A549 (cell line): ENCODE data around the gene SETD9. TPM values are rescaled to one million over a fixed set of nuclear protein-coding genes. Genes with fewer than 3 reads are reported as not detected.
A peak's percentile ranks its signal among the peaks of the same experiment; 100 is the strongest.

ENCODE experiments used
- ATAC-seq, 2 experiments: fragments of 200-7000 bp in 1 of 2; fragments of >200 bp in 1 of 2; cut with Nextera tagmentation in 1 of 2; cut with Tn5 transposase in 1 of 2; 3 replicates each; pipeline versions ENCODE4 v1.8.0 to v1.9.1; 2018 to 2020; ENCODE audit warnings: mild to moderate bottlenecking in 1 of 2, moderate library complexity in 1 of 2
- CTCF ChIA-PET: fragments of 300-600 bp; sonication (Branson Sonifier 250); formaldehyde crosslinking; extraction: SDS; loops from one replicate; lab custom pipeline; 2021; ENCODE audit warnings: antibody characterized with exemption, inconsistent platforms; lab: Yijun Ruan, JAX
- POLR2A ChIA-PET: fragments of 350-600 bp; formaldehyde crosslinking; extraction: SDS; loops from one replicate; lab custom pipeline; 2021; ENCODE audit warnings: antibody characterized with exemption, inconsistent platforms; lab: Yijun Ruan, JAX
- DNase-seq, 2 experiments: peaks; one replicate each; pipeline versions ENCODE4 v3.0.0 to v3.0.0-alpha.2; 2011 to 2016; ENCODE audit warnings: low read depth in 1 of 2, low spot score in 1 of 2
- FAIRE-seq: peaks from 2 replicates; lab custom pipeline; 2011; peaks lifted over from hg19 to GRCh38; lab: Jason Lieb, UNC
- H3K27ac ChIP-seq, 2 experiments: fragments of >200 bp; sonication (Bioruptor Twin); formaldehyde crosslinking; 3 replicates each; pipeline ENCODE4 v1.5.1; 2016 to 2017
- H3K4me1 ChIP-seq: fragments of >200 bp; sonication (Bioruptor Twin); formaldehyde crosslinking; 3 replicates; pipeline ENCODE4 v1.6.1; 2016
- H3K4me2 ChIP-seq: fragments of >200 bp; sonication (Bioruptor Twin); formaldehyde crosslinking; 3 replicates; pipeline ENCODE4 v1.6.1; 2016
- H3K4me3 ChIP-seq: fragments of >200 bp; sonication (Bioruptor Twin); formaldehyde crosslinking; 3 replicates; pipeline ENCODE4 v1.5.1; 2016
- H3K9me3 ChIP-seq: fragments of >200 bp; sonication (Bioruptor Twin); formaldehyde crosslinking; 3 replicates; pipeline ENCODE4 v1.6.1; 2016
- CBX8 ChIP-seq: fragments of 200-600 bp; sonication (generic); IDR thresholded peaks from 2 replicates; pipeline ENCODE4 v1.6.1; 2016
- EP300 ChIP-seq, 2 experiments: fragments of >200 bp; sonication (Bioruptor Twin); formaldehyde crosslinking; IDR thresholded peaks; 2 replicates in 1 of 2; 3 replicates in 1 of 2; pipeline ENCODE4 v1.6.1; 2016 to 2017
- HOXA7 ChIP-seq: fragments of 250-450 bp; sonication (Bioruptor Pico); IDR thresholded peaks from 2 replicates; pipeline ENCODE4 v1.5.0; 2020; ENCODE audit warnings: mild to moderate bottlenecking, moderate library complexity
- MAFK ChIP-seq: fragments of 450-650 bp; IDR thresholded peaks from 2 replicates; pipeline ENCODE4 v1.6.1; 2014; ENCODE audit not compliant: partially characterized antibody
- MAZ ChIP-seq: fragments of 150-350 bp; IDR thresholded peaks from 2 replicates; pipeline ENCODE4 v1.6.1; 2014; ENCODE audit warnings: antibody characterized with exemption, low read depth, low read length, borderline replicate concordance
- MYC ChIP-seq: IDR thresholded peaks from 2 replicates; pipeline ENCODE4 v1.6.1; 2012; ENCODE audit warnings: mild to moderate bottlenecking, inconsistent platforms, low read length, improper control_type of control experiment, borderline replicate concordance
- PHF8 ChIP-seq: fragments of 200-600 bp; sonication (generic); IDR thresholded peaks from 2 replicates; pipeline ENCODE4 v1.6.1; 2016; ENCODE audit warnings: low read depth, mild to moderate bottlenecking, antibody characterized with exemption, moderate library complexity, borderline replicate concordance
- POLR2A ChIP-seq: IDR thresholded peaks from 2 replicates; pipeline ENCODE4 v1.6.1; 2012; ENCODE audit warnings: mild to moderate bottlenecking, low read length
- SMC3 ChIP-seq: fragments of >200 bp; sonication (Bioruptor Twin); formaldehyde crosslinking; IDR thresholded peaks from 3 replicates; pipeline ENCODE4 v1.6.1; 2018; ENCODE audit warnings: inconsistent platforms
- ZSCAN20 ChIP-seq: fragments of 250-450 bp; sonication (Bioruptor Pico); IDR thresholded peaks from 2 replicates; pipeline ENCODE4 v1.8.0; 2022; ENCODE audit warnings: mild to moderate bottlenecking, moderate library complexity
- WGBS: methylation state at CpG from one replicate; pipeline ENCODE4 v1.1.6; 2017; ENCODE audit errors: missing lambda C conversion rate; 5-methylcytosine and 5-hydroxymethylcytosine counted together
- polyA plus RNA-seq, 4 experiments: library from polyadenylated mRNA; depleted of rRNA in 3 of 4; stranded (reverse); fragments of >200 nt; fragmentation: RNase III in 1 of 4; extraction: RNeasy Plus Mini Kit Qiagen cat#74134 plus additional on column Dnase treatment in 1 of 4; gene quantifications; 2 replicates in 3 of 4; 3 replicates in 1 of 4; pipeline ENCODE4 v1.2.3, GENCODE V29; 2011 to 2017
- TF ChIP-seq, protein P1 (sequence below): fragments of >200 bp; sonication (Bioruptor Twin); formaldehyde crosslinking; IDR thresholded peaks from 2 replicates; pipeline ENCODE4 v1.6.1; 2016
- TF ChIP-seq, protein P2 (sequence below): fragments of >200 bp; sonication (Bioruptor Twin); formaldehyde crosslinking; IDR thresholded peaks from 3 replicates; pipeline ENCODE4 v1.5.1; 2016
- TF ChIP-seq, protein P3 (sequence below): fragments of 250-450 bp; sonication (Bioruptor Pico); IDR thresholded peaks from 2 replicates; pipeline ENCODE4 v1.5.0; 2020; ENCODE audit warnings: low read depth, mild to moderate bottlenecking, moderate library complexity

Gene SETD9
- polyA plus RNA-seq, 2 of the 4 experiments (the other 2 are of a cell fraction) = 8.5 to 13.1 TPM

DNA sequence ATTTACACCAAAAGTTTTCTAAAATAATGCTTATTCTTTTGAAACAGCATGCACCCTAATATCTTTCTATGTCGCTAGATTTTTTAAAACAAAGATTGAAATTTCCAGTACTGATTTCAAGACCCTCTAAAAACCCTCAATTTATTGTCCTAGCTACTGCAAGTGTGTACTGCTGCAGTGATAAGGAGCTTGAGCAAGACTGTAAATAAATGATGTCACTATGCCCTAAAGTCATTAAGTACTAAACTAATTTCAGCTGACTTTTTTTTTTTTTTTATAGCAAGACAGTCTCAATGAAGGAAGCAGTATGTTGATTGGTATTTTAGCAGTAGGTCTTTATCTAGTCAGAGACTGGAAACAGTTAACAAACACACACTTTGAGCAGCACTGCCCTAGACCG lies 54.8 kb downstream of the SETD9 start:
- DNase-seq = no peak
- ChIA-PET CTCF (interaction anchor here (0.6 to 1.2 kb wide), 4 partner anchors 9 to 44 kb away, joined by 3 to 5 read pairs (median 3); no protein-coding TSS in a partner anchor), POLR2A (interaction anchor here (1.6 kb wide), 1 partner anchor 54 kb away, joined by 3 read pairs; no protein-coding TSS in a partner anchor)

More for the DNA sequence above, 54.8 kb downstream of the SETD9 start:
- WGBS = 40% methylated on average over 2 of the region's 2 CpGs
- Histone ChIP-seq H3K4me2 (no peak overlapping the region), H3K9me3 (no peaks in the 10 kb centered on the region), H3K4me1 (no peaks in the 10 kb centered on the region), H3K27ac (no peak overlapping the region), H3K4me3 (no peak overlapping the region)
- TF ChIP-seq CBX8 = no peak
- no peak for TF ChIP-seq PHF8
- TF ChIP-seq MYC = no peak
- TF ChIP-seq, protein P1, sequence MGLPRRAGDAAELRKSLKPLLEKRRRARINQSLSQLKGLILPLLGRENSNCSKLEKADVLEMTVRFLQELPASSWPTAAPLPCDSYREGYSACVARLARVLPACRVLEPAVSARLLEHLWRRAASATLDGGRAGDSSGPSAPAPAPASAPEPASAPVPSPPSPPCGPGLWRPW = no peak
- no peak for TF ChIP-seq ZSCAN20 (CRISPR knock-in tag)
- no peak for TF ChIP-seq EP300 (IDR thresholded peaks at IDR 0.05)
- TF ChIP-seq MAZ = no peak
- TF ChIP-seq, protein P2, sequence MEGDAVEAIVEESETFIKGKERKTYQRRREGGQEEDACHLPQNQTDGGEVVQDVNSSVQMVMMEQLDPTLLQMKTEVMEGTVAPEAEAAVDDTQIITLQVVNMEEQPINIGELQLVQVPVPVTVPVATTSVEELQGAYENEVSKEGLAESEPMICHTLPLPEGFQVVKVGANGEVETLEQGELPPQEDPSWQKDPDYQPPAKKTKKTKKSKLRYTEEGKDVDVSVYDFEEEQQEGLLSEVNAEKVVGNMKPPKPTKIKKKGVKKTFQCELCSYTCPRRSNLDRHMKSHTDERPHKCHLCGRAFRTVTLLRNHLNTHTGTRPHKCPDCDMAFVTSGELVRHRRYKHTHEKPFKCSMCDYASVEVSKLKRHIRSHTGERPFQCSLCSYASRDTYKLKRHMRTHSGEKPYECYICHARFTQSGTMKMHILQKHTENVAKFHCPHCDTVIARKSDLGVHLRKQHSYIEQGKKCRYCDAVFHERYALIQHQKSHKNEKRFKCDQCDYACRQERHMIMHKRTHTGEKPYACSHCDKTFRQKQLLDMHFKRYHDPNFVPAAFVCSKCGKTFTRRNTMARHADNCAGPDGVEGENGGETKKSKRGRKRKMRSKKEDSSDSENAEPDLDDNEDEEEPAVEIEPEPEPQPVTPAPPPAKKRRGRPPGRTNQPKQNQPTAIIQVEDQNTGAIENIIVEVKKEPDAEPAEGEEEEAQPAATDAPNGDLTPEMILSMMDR = no peak
- no peak for TF ChIP-seq MAFK
- no peak for TF ChIP-seq HOXA7 (CRISPR knock-in tag)
- no peak for TF ChIP-seq SMC3
- no peak for TF ChIP-seq POLR2A
- TF ChIP-seq, protein P3, sequence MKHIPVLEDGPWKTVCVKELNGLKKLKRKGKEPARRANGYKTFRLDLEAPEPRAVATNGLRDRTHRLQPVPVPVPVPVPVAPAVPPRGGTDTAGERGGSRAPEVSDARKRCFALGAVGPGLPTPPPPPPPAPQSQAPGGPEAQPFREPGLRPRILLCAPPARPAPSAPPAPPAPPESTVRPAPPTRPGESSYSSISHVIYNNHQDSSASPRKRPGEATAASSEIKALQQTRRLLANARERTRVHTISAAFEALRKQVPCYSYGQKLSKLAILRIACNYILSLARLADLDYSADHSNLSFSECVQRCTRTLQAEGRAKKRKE = no peak
- ATAC-seq = no peak
- peak; percentile 18 for FAIRE-seq

Other genes starting within 250 kb of the SETD9 start
- 4.5 and 5.1 TPM in 2 replicates for gene MAP3K1, start 94.0 kb upstream of the SETD9 start, polyA plus RNA-seq (2011; rRNA removed)
- 1.8 to 2.1 TPM (median 1.9 TPM) in 3 replicates for gene MAP3K1, start 94.0 kb upstream of the SETD9 start, polyA plus RNA-seq (2017; fragmentation: RNase III; extraction: RNeasy Plus Mini Kit Qiagen cat#74134 plus additional on column Dnase treatment)
- 20.8 and 26.1 TPM in 2 replicates for gene MIER3, start 42.5 kb downstream of the SETD9 start, polyA plus RNA-seq (2011; rRNA removed)
- 9.4 to 10.0 TPM (median 9.7 TPM) in 3 replicates for gene MIER3, start 42.5 kb downstream of the SETD9 start, polyA plus RNA-seq (2017; fragmentation: RNase III; extraction: RNeasy Plus Mini Kit Qiagen cat#74134 plus additional on column Dnase treatment)